Erythroblast (primary cell): ENCODE data around the gene MCAT.

Source experiments
- GATA1 ChIP-seq: IDR thresholded peaks from 2 replicates; pipeline ENCODE4 v1.6.1; 2011; ENCODE audit warnings: low read depth, mild to moderate bottlenecking, control low read depth, low read length, moderate library complexity
- POLR2A ChIP-seq: IDR thresholded peaks from 2 replicates; pipeline ENCODE4 v1.6.1; 2011; ENCODE audit warnings: mild to moderate bottlenecking, low read length

DNA sequence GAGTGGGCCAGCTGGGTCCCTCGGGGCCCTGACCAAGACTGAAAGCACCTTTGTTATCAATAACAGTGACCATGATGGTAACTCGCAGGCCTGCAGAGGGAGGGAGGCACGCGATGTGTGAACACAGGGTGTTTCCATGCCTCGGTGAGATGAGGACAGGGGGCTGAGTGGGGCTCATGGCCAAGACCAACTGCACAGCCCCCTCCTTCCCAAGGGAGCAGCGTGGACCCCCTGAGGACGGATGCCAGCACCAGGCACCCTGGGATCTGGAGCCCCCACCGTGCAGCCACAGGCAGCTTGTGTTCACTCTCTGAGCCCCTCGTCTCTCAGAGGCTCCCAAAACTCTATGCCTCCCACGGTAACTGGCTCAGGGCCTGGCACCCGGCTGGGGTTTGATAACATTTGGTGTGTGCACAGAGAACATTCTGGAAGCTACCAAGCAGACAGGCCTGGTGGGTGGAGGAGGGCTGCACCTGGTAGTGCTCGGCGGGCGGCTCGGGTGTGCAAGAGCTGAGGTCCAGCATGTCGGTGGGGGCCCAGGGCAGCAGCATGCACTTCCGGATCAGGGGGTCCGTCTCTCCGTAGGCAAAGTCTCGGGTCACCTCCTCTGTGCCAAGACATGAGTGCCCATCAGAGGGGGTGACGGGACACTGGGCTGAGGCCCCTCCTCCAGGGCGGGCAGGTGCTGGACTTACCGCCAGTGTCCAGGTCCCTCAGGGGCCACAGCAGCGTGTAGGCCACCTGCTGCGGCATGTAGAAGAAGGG is 36.1 kb upstream of the MCAT start:
- TF ChIP-seq POLR2A: no peak
- TF ChIP-seq GATA1: no peak
